GM06990 (cell line): Measurements from ENCODE around the gene ITM2C.

ENCODE experiments used
- DNase-seq: peaks from one replicate; pipeline ENCODE4 v3.0.0-alpha.2; 2011; ENCODE audit not compliant: insufficient read length; ENCODE audit errors: extremely low read depth
- H3K27me3 ChIP-seq: replicated peaks from 2 replicates; pipeline ENCODE4 v1.6.0; 2011; ENCODE audit warnings: low read length; ENCODE audit not compliant: control insufficient read depth, insufficient read depth
- H3K36me3 ChIP-seq: 2 replicates; pipeline ENCODE4 v1.5.1; 2011; ENCODE audit warnings: low read length; ENCODE audit not compliant: control insufficient read depth, insufficient read depth
- H3K4me3 ChIP-seq: replicated peaks from 2 replicates; pipeline ENCODE4 v1.5.1; 2011; ENCODE audit warnings: low read depth, mild to moderate bottlenecking, control low read depth, low read length
- TF ChIP-seq, protein P1 (sequence below): IDR thresholded peaks from 2 replicates; pipeline ENCODE4 v1.5.1; 2011; ENCODE audit warnings: low read length, control low read depth, mild to moderate bottlenecking, inconsistent platforms; ENCODE audit not compliant: insufficient read depth, poor library complexity, severe bottlenecking

The ITM2C gene, protein sequence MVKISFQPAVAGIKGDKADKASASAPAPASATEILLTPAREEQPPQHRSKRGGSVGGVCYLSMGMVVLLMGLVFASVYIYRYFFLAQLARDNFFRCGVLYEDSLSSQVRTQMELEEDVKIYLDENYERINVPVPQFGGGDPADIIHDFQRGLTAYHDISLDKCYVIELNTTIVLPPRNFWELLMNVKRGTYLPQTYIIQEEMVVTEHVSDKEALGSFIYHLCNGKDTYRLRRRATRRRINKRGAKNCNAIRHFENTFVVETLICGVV

GRCh38 chr2:230864605-230865306, at the start of gene ITM2C:
ITM2C (plus strand) TSS chr2:230864942; CDS start chr2:230865026, 84 bp downstream.
- H3K27me3 ChIP-seq = no peaks in the 10 kb centered on the region
- DNase-seq = peak; percentile 85
- TF ChIP-seq, protein P1, sequence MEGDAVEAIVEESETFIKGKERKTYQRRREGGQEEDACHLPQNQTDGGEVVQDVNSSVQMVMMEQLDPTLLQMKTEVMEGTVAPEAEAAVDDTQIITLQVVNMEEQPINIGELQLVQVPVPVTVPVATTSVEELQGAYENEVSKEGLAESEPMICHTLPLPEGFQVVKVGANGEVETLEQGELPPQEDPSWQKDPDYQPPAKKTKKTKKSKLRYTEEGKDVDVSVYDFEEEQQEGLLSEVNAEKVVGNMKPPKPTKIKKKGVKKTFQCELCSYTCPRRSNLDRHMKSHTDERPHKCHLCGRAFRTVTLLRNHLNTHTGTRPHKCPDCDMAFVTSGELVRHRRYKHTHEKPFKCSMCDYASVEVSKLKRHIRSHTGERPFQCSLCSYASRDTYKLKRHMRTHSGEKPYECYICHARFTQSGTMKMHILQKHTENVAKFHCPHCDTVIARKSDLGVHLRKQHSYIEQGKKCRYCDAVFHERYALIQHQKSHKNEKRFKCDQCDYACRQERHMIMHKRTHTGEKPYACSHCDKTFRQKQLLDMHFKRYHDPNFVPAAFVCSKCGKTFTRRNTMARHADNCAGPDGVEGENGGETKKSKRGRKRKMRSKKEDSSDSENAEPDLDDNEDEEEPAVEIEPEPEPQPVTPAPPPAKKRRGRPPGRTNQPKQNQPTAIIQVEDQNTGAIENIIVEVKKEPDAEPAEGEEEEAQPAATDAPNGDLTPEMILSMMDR = peak; percentile 39
- peak within 1 kb of the TSS; percentile 86 for H3K4me3 ChIP-seq
- H3K36me3 ChIP-seq = peaks cover 4% of the 10 kb centered on the region

DNA sequence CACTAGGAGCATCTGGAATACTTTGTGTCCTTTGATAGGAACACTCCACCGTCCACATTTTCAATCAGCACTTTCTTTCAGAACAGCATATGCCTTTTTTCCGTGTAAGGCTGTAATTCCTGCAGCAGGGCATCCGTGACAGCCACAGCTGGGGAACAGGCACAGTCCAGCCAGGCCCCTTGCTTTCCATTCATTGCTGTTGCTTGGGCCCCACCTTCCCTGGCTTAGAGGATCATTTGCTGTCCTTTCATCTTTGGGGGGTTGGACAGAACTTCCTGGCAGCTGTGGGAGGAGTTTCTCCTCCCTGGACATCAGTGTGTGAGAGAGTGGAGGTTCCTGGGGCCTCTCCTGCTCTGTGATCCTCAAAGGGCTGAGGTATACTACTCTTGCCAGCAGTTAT, 49.7 kb upstream of the ITM2C start:
- Histone ChIP-seq H3K4me3 (no peak overlapping the region), H3K36me3 (peaks cover 24% of the 10 kb centered on the region), H3K27me3 (no peaks in the 10 kb centered on the region)
- DNase-seq = no peak
- TF ChIP-seq, protein P1 = no peak

- DNase-seq = no peak
- Histone ChIP-seq H3K27me3 (no peaks in the 10 kb centered on the region), H3K4me3 (no peak overlapping the region), H3K36me3 (peaks cover 20% of the 10 kb centered on the region)
- TF ChIP-seq, protein P1 = no peak
Observed at GRCh38 chr2:230816735-230817134, 48.0 kb upstream of the ITM2C start.

GRCh38 chr2:230819433-230819832, 45.3 kb upstream of the ITM2C start:
- Histone ChIP-seq H3K36me3 (peaks cover 16% of the 10 kb centered on the region), H3K4me3 (no peak overlapping the region), H3K27me3 (no peaks in the 10 kb centered on the region)
- TF ChIP-seq, protein P1 = no peak
- DNase-seq = no peak

GRCh38 chr2:230821261-230821990, 43.3 kb upstream of the ITM2C start:
- Histone ChIP-seq H3K27me3 (no peaks in the 10 kb centered on the region), H3K36me3 (peaks cover 14% of the 10 kb centered on the region), H3K4me3 (no peak overlapping the region)
- TF ChIP-seq, protein P1 = no peak
- no peak for DNase-seq
